HepG2 (cell line): ENCODE data around the gene TNNI2. TPM values are rescaled to one million over a fixed set of nuclear protein-coding genes. Genes with fewer than 3 reads are reported as not detected.

ENCODE experiments used
- ERF ChIP-seq: IDR thresholded peaks from 2 replicates; pipeline ENCODE4 v1.6.1; 2018; ENCODE audit warnings: missing biosample characterization, missing genetic modification reagents
- HOXA7 ChIP-seq: sonication (generic); formaldehyde crosslinking; IDR thresholded peaks from 2 replicates; pipeline ENCODE4 v1.8.1; 2022; ENCODE audit warnings: mild to moderate bottlenecking, missing genetic modification reagents, moderate library complexity
- IKZF5 ChIP-seq: IDR thresholded peaks from 2 replicates; pipeline ENCODE4 v1.6.1; 2018; ENCODE audit warnings: missing genetic modification reagents, mild to moderate bottlenecking, missing compliant biosample characterization
- ZFYVE20 ChIP-seq: sonication (generic); formaldehyde crosslinking; IDR thresholded peaks from 2 replicates; pipeline ENCODE4 v1.8.0; 2023; ENCODE audit warnings: low read depth, mild to moderate bottlenecking, moderate library complexity, missing genetic modification reagents, borderline replicate concordance
- ZNF350 ChIP-seq: sonication (generic); formaldehyde crosslinking; IDR thresholded peaks from 2 replicates; pipeline ENCODE4 v1.4.0; 2020; ENCODE audit warnings: mild to moderate bottlenecking, low read depth, missing genetic modification reagents, borderline replicate concordance
- ZNF574 ChIP-seq: sonication (generic); formaldehyde crosslinking; IDR thresholded peaks from 2 replicates; pipeline ENCODE4 v1.4.0; 2020; ENCODE audit warnings: missing genetic modification reagents
- ZNF607 ChIP-seq: sonication (generic); formaldehyde crosslinking; IDR thresholded peaks from 2 replicates; pipeline ENCODE4 v1.5.1; 2020; ENCODE audit warnings: missing genetic modification reagents, mild to moderate bottlenecking, borderline replicate concordance
- polyA plus RNA-seq, 8 experiments: library from polyadenylated mRNA; depleted of rRNA in 3 of 8; stranded (reverse) in 7 of 8; unstranded in 1 of 8; fragments of >200 nt; fragmentation: Illumina TruSeq in 4 of 8; extraction: Trizol in 4 of 8; gene quantifications; 2 replicates each; pipeline versions ENCODE4 v1.2.1 to v1.2.3, GENCODE V29; 2011 to 2016; ENCODE audit warnings: low read depth in 4 of 8, missing spikeins in 1 of 8, mixed read lengths in 1 of 8; ENCODE audit not compliant: insufficient read depth in 1 of 8
- total RNA-seq, 5 experiments: library from RNA; depleted of rRNA; stranded (reverse); fragments of >200 nt; fragmentation: Illumina TruSeq; extraction: Trizol; gene quantifications; 2 replicates each; pipeline ENCODE4 v1.2.3, GENCODE V29; 2016; ENCODE audit warnings: low read depth in 1 of 5
- TF ChIP-seq, protein P1 (sequence below): IDR thresholded peaks from 2 replicates; pipeline ENCODE4 v1.6.1; 2016; ENCODE audit warnings: mild to moderate bottlenecking
- TF ChIP-seq, protein P2 (sequence below): IDR thresholded peaks from 2 replicates; pipeline ENCODE4 v1.6.1; 2016; ENCODE audit warnings: mild to moderate bottlenecking, missing biosample characterization, missing genetic modification reagents
- TF ChIP-seq, protein P3 (sequence below): sonication (generic); formaldehyde crosslinking; IDR thresholded peaks from 2 replicates; pipeline ENCODE4 v1.4.0; 2020; ENCODE audit warnings: mild to moderate bottlenecking, missing genetic modification reagents
- TF ChIP-seq, protein P4 (sequence below): sonication (generic); formaldehyde crosslinking; IDR thresholded peaks from 2 replicates; pipeline ENCODE4 v1.5.1; 2020; ENCODE audit warnings: mild to moderate bottlenecking, missing genetic modification reagents, moderate library complexity
- TF ChIP-seq, protein P5 (sequence below): sonication (generic); formaldehyde crosslinking; IDR thresholded peaks from 2 replicates; pipeline ENCODE4; 2020; ENCODE audit warnings: missing genetic modification reagents, mild to moderate bottlenecking, borderline replicate concordance

The TNNI2 gene
- total and polyA plus RNA-seq, 2 of the 13 experiments (the other 11 are each of a cell fraction or from before 2014, with no cell fraction given) = 7.2 to 12.0 TPM

- TF ChIP-seq, protein P1, sequence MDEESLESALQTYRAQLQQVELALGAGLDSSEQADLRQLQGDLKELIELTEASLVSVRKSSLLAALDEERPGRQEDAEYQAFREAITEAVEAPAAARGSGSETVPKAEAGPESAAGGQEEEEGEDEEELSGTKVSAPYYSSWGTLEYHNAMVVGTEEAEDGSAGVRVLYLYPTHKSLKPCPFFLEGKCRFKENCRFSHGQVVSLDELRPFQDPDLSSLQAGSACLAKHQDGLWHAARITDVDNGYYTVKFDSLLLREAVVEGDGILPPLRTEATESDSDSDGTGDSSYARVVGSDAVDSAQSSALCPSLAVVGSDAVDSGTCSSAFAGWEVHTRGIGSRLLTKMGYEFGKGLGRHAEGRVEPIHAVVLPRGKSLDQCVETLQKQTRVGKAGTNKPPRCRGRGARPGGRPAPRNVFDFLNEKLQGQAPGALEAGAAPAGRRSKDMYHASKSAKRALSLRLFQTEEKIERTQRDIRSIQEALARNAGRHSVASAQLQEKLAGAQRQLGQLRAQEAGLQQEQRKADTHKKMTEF = peak; percentile 31; the same call in 1 of the 2 replicates
- TF ChIP-seq ZNF350 (CRISPR knock-in tag) (peak; percentile 74; the same call in 1 of the 2 replicates), HOXA7 (no peak), ERF (CRISPR knock-in tag) (peak; percentile 48; the same call in 1 of the 2 replicates), IKZF5 (CRISPR knock-in tag) (0 out of 2 replicates have a peak, but pooled peaks have one; percentile 44), ZNF574 (CRISPR knock-in tag) (peak; percentile 57), ZNF607 (CRISPR knock-in tag) (0 out of 2 replicates have a peak, but pooled peaks have one; percentile 24), ZFYVE20 (CRISPR knock-in tag) (no peak)
- TF ChIP-seq, protein P2, sequence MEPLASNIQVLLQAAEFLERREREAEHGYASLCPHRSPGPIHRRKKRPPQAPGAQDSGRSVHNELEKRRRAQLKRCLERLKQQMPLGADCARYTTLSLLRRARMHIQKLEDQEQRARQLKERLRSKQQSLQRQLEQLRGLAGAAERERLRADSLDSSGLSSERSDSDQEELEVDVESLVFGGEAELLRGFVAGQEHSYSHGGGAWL = no peak
- TF ChIP-seq, protein P3, sequence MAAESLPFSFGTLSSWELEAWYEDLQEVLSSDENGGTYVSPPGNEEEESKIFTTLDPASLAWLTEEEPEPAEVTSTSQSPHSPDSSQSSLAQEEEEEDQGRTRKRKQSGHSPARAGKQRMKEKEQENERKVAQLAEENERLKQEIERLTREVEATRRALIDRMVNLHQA (CRISPR knock-in tag) = no peak
- TF ChIP-seq, protein P4, sequence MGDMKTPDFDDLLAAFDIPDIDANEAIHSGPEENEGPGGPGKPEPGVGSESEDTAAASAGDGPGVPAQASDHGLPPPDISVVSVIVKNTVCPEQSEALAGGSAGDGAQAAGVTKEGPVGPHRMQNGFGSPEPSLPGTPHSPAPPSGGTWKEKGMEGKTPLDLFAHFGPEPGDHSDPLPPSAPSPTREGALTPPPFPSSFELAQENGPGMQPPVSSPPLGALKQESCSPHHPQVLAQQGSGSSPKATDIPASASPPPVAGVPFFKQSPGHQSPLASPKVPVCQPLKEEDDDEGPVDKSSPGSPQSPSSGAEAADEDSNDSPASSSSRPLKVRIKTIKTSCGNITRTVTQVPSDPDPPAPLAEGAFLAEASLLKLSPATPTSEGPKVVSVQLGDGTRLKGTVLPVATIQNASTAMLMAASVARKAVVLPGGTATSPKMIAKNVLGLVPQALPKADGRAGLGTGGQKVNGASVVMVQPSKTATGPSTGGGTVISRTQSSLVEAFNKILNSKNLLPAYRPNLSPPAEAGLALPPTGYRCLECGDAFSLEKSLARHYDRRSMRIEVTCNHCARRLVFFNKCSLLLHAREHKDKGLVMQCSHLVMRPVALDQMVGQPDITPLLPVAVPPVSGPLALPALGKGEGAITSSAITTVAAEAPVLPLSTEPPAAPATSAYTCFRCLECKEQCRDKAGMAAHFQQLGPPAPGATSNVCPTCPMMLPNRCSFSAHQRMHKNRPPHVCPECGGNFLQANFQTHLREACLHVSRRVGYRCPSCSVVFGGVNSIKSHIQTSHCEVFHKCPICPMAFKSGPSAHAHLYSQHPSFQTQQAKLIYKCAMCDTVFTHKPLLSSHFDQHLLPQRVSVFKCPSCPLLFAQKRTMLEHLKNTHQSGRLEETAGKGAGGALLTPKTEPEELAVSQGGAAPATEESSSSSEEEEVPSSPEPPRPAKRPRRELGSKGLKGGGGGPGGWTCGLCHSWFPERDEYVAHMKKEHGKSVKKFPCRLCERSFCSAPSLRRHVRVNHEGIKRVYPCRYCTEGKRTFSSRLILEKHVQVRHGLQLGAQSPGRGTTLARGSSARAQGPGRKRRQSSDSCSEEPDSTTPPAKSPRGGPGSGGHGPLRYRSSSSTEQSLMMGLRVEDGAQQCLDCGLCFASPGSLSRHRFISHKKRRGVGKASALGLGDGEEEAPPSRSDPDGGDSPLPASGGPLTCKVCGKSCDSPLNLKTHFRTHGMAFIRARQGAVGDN (CRISPR knock-in tag) = peak; percentile 72
- TF ChIP-seq, protein P5, sequence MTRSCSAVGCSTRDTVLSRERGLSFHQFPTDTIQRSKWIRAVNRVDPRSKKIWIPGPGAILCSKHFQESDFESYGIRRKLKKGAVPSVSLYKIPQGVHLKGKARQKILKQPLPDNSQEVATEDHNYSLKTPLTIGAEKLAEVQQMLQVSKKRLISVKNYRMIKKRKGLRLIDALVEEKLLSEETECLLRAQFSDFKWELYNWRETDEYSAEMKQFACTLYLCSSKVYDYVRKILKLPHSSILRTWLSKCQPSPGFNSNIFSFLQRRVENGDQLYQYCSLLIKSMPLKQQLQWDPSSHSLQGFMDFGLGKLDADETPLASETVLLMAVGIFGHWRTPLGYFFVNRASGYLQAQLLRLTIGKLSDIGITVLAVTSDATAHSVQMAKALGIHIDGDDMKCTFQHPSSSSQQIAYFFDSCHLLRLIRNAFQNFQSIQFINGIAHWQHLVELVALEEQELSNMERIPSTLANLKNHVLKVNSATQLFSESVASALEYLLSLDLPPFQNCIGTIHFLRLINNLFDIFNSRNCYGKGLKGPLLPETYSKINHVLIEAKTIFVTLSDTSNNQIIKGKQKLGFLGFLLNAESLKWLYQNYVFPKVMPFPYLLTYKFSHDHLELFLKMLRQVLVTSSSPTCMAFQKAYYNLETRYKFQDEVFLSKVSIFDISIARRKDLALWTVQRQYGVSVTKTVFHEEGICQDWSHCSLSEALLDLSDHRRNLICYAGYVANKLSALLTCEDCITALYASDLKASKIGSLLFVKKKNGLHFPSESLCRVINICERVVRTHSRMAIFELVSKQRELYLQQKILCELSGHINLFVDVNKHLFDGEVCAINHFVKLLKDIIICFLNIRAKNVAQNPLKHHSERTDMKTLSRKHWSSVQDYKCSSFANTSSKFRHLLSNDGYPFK (CRISPR knock-in tag) = peak; percentile 40; the same call in 1 of the 2 replicates
Observed at GRCh38 chr11:1882265-1883238, 43.8 kb downstream of the TNNI2 start (continued).
